NCI-H2196 treated with DMSO at 0.1 percent for 48 hours (cell line): ENCODE data around the gene UNC79.

Experiments
- DNase-seq: peaks from one replicate; lab custom pipeline; 2025; ENCODE audit not compliant: unreplicated experiment; lab: John Stamatoyannopoulos, UW

Gene UNC79

DNA sequence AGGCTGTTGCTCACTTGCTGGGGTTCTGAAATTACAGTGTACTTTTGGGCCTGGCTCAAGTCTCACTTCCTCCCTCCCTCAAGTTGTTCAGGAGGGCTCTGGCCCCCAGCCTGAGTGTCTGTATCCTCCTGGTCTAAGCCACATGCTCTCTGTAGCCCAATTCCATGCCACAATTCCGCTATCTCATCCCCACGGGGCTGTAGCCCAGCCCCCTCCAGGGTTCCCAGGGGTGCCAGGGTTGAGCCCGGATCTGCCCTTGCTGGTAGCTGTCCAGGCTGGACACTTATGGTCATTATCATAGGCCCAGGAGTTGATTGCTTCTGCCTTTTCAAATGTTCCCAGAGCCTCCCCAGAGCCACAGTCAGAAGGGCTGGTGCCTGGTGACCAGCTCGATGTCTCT is 292.3 kb downstream of the UNC79 start:
- DNase-seq, result no peak

GRCh38 chr14:93725002-93725582 is 294.4 kb downstream of the UNC79 start:
- no peak for DNase-seq

- no peak for DNase-seq
Measured at GRCh38 chr14:93725993-93726392, 295.3 kb downstream of the UNC79 start.

GRCh38 chr14:93727039-93727740 is 296.5 kb downstream of the UNC79 start:
- DNase-seq, result no peak

GRCh38 chr14:93727917-93728650 is 297.3 kb downstream of the UNC79 start:
- DNase-seq, result no peak

DNA sequence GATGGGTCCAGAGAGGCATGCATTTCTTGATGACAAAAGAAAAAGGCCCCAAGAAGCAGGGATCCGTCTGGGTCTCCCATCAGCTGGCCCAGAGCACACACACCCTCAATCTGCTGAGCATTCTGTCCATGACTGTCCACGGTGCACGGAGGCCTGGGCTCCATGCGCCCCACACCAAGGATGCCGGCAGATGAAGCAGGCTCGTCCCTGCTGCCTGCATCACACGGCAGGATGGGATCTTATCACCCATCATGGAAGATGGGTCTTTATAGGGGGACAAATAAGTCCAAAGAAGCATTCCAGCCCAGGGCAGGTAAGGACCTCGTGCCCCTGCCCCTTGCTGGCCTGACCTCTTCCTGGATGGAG is 297.9 kb downstream of the UNC79 start:
- no peak for DNase-seq

DNA sequence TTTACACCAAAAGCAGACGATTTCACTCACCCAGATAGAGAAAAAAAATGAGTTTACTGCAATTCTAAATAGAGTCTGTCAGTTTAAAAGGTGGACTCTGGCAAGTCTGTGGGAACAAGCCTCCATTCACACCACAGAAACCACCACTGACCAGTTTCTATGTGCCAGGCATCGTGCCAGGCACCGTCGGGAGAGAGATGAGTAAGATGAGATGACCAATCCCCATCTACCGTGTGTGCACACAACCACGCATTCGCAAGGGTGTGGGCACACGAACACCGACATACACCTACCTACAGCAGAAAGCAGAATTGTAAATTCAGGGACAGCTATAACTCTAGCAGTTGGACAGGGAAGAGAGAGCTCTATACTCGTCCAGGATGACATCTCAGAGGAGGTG is 299.3 kb downstream of the UNC79 start:
- DNase-seq, result no peak

GRCh38 chr14:93731753-93732152 is 301.0 kb downstream of the UNC79 start:
- no peak for DNase-seq

- no peak for DNase-seq
Measured at GRCh38 chr14:93732524-93732923, 301.8 kb downstream of the UNC79 start.

GRCh38 chr14:93733231-93733630 is 302.5 kb downstream of the UNC79 start:
- no peak for DNase-seq

- DNase-seq, result no peak
Measured at GRCh38 chr14:93733631-93734030, 302.9 kb downstream of the UNC79 start.

DNA sequence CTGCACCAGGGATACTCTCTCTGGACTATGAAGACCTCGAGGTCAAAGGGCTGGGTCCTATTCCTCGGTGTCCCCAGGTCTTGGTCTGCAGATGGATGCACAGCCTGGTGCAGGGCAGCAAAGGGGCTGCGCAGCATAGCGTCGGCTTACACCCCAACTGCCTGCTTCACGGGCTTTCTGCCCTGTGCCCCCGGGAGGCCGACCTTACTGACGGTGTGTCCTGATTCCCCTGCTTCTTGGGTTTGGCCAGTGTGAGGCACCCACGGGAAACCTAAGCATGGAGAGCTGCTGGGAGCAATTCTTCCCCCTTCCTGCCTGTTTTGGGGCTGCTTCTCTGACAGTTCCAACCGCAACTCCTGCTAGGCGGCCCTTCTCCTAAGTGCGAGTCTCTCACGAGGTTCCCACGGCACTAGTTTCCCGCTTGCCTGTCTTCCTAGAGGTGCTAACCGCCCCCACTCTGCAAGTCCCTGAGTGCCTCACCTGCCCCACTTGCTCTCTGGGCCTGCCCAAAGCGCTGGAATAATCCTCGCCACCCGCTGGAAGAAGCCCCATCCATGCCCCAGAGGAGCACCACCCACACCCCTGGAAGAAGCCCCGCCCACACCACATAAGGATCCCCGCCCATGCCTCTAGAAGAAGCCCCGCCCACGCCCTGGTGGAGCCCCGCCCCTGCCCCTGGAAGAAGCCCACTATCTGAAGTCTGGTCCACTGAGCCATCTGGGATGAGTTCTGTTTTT is 303.5 kb downstream of the UNC79 start:
- DNase-seq, result no peak

GRCh38 chr14:93735206-93735605 is 304.5 kb downstream of the UNC79 start:
- DNase-seq, result no peak

DNA sequence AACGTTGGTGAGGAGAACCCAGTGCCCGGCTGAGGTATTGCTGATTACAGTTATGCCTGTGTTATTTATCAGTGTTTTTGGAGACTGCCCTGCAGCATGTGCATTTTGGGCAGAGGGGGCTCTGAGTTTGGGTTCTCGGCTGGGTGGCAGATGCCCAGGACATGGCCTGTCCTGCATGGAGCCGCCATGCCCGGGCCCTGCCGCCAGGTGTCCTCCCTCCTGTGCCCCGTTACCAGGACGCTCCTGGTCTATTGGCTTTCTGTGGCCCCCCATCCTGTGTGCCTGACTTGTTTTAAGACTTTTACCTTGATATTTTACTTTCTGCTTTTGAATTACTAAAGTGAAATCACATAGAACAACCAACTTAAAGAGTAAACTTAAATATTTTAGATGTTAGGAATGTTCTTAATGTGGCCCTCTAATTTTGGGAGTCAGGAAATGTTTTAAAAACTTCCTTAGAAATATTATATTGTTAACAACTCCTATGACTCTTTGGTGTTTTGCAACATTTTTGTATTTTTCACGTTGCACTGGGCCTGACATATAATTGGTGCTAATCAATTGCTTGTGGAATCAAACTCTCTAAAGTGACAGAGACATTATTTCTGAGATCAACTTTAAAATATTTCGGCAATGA is 305.8 kb downstream of the UNC79 start:
- DNase-seq, result no peak

DNA sequence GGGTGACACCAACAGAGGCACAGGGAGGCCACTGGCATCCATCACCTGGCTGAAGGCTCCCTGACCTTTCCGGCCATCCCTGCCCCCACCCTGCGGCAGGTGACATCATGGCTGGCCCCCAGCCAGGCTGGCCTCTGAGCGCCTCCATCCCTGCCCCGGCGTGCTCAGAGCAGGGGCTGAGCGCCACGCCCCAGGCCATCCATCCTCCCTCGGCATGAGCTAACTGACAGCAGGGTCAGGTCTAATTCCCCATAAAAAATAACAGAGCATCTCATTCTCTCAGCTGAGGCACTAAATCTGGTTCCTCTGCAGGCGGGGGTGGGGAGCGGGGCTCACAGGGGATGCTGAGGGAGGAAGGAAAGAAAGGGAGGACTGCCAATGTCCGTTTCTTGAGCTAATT is 306.9 kb downstream of the UNC79 start:
- no peak for DNase-seq

GRCh38 chr14:93741556-93742230 is 311.0 kb downstream of the UNC79 start:
- DNase-seq, result no peak

GRCh38 chr14:93742761-93743160 is 312.0 kb downstream of the UNC79 start:
- no peak for DNase-seq

- DNase-seq, result no peak
Measured at GRCh38 chr14:93743270-93744060, 312.7 kb downstream of the UNC79 start.

- DNase-seq, result no peak
Measured at GRCh38 chr14:93744176-93744575, 313.4 kb downstream of the UNC79 start.

DNA sequence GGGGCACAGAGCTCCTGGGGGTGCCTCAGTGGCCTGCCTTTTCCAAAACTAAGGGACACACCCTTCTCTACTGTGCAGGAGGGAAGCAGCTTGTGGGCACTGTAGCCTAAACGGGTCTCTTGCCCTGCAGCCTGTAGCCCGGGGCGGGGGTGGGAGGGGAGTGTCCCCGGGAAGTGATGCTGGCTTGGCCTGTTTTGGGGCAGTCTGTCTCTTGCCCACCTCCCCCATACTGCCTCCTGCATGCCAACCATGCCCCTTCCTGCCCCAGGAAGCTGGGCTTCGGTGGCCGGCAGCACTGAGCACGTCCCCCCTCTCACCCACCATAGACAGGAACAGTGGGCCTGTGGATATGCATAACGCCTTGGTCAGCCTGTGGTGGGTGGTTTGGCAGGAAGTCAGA is 314.1 kb downstream of the UNC79 start:
- DNase-seq, result no peak
